GM12875 (cell line): ENCODE measurements around the gene MAGEF1.

Source experiments
- H3K4me3 ChIP-seq: one replicate; pipeline ENCODE4 v1.5.1; 2011; ENCODE audit warnings: low read depth, low read length, control low read depth
- CTCF ChIP-seq: IDR thresholded peaks from 2 replicates; pipeline ENCODE4 v1.5.1; 2011; ENCODE audit warnings: low read depth, mild to moderate bottlenecking, control low read depth, inconsistent platforms, low read length, moderate library complexity, borderline replicate concordance; ENCODE audit not compliant: insufficient read depth

MAGEF1 gene

GRCh38 chr3:184711493-184712247 lies at the start of gene MAGEF1:
Gene MAGEF1 (minus strand): TSS chr3:184712064. CDS start chr3:184711821, 243 bp downstream.
- peak within 1 kb of the TSS; percentile 85 for H3K4me3 ChIP-seq
- no peak for TF ChIP-seq CTCF

- no peak overlapping the region for H3K4me3 ChIP-seq
These were observed 49.4 kb upstream of the MAGEF1 start for GRCh38 chr3:184761075-184761841.

GRCh38 chr3:184760337-184761074 lies 48.6 kb upstream of the MAGEF1 start:
- no peak overlapping the region for H3K4me3 ChIP-seq
- TF ChIP-seq CTCF: no peak

More at GRCh38 chr3:184761075-184761841, 49.4 kb upstream of the MAGEF1 start:
- TF ChIP-seq CTCF: no peak

GRCh38 chr3:184759666-184760200 lies 47.9 kb upstream of the MAGEF1 start:
- H3K4me3 ChIP-seq: no peak overlapping the region
- no peak for TF ChIP-seq CTCF

- no peak overlapping the region for H3K4me3 ChIP-seq
- no peak for TF ChIP-seq CTCF
These were observed 46.2 kb upstream of the MAGEF1 start for GRCh38 chr3:184758056-184758455.

GRCh38 chr3:184757022-184757651 lies 45.3 kb upstream of the MAGEF1 start:
- no peak for TF ChIP-seq CTCF
- no peak overlapping the region for H3K4me3 ChIP-seq
